Mesendoderm (in vitro differentiated cells): ENCODE measurements around the gene AS3MT.

ENCODE experiments used
- DNase-seq: peaks from one replicate; pipeline ENCODE4 v3.0.0; 2013
- H2AK5ac ChIP-seq: 2 replicates; pipeline ENCODE4 v1.6.1; 2013; ENCODE audit warnings: low read length, inconsistent platforms
- H2BK120ac ChIP-seq: 2 replicates; pipeline ENCODE4 v1.6.1; 2013; ENCODE audit warnings: low read depth, mild to moderate bottlenecking, low read length, moderate library complexity, mixed read lengths
- H2BK15ac ChIP-seq: replicated peaks from 2 replicates; pipeline ENCODE4 v1.6.1; 2013; ENCODE audit warnings: low read depth, mild to moderate bottlenecking, moderate library complexity
- H2BK5ac ChIP-seq: 2 replicates; pipeline ENCODE4 v1.6.1; 2013; ENCODE audit warnings: low read length, inconsistent platforms
- H3K18ac ChIP-seq: 2 replicates; pipeline ENCODE4 v1.6.1; 2013; ENCODE audit warnings: mild to moderate bottlenecking, low read length, mixed read lengths
- H3K23ac ChIP-seq: one replicate; pipeline ENCODE4 v1.6.1; 2013; ENCODE audit warnings: low read length
- H3K27ac ChIP-seq: 2 replicates; pipeline ENCODE4 v1.5.1; 2013; ENCODE audit warnings: low read depth, mild to moderate bottlenecking, inconsistent platforms, low read length, moderate library complexity
- H3K27me3 ChIP-seq: 2 replicates; pipeline ENCODE4 v1.6.1; 2013; ENCODE audit warnings: low read length, control low read depth, mild to moderate bottlenecking, inconsistent platforms; ENCODE audit not compliant: insufficient read depth, poor library complexity
- H3K36me3 ChIP-seq: 2 replicates; pipeline ENCODE4 v1.6.1; 2013; ENCODE audit warnings: low read length, inconsistent platforms; ENCODE audit not compliant: control insufficient read depth, insufficient read depth
- H3K4ac ChIP-seq: one replicate; pipeline ENCODE4 v1.6.1; 2013; ENCODE audit warnings: low read depth, mild to moderate bottlenecking, low read length, moderate library complexity
- H3K4me1 ChIP-seq: 2 replicates; pipeline ENCODE4 v1.6.1; 2013; ENCODE audit warnings: low read depth, low read length, inconsistent platforms; ENCODE audit not compliant: control insufficient read depth
- H3K4me2 ChIP-seq: 2 replicates; pipeline ENCODE4 v1.6.1; 2013; ENCODE audit warnings: low read length
- H3K4me3 ChIP-seq: 2 replicates; pipeline ENCODE4 v1.5.1; 2013; ENCODE audit warnings: mild to moderate bottlenecking, low read length
- H3K56ac ChIP-seq: one replicate; pipeline ENCODE4 v1.6.1; 2013; ENCODE audit warnings: low read length
- H3K79me1 ChIP-seq: 2 replicates; pipeline ENCODE4 v1.6.1; 2013; ENCODE audit warnings: low read length, inconsistent platforms
- H3K79me2 ChIP-seq: 2 replicates; pipeline ENCODE4 v1.6.1; 2013; ENCODE audit warnings: mild to moderate bottlenecking, low read length; ENCODE audit not compliant: control insufficient read depth, insufficient read depth
- H3K9ac ChIP-seq: 2 replicates; pipeline ENCODE4 v1.6.1; 2013; ENCODE audit warnings: low read length, inconsistent platforms
- H4K5ac ChIP-seq: one replicate; pipeline ENCODE4 v1.6.1; 2013; ENCODE audit warnings: low read length
- H4K8ac ChIP-seq: one replicate; pipeline ENCODE4 v1.6.1; 2013; ENCODE audit warnings: low read depth, mild to moderate bottlenecking, control low read depth, low read length, moderate library complexity
- WGBS: extraction: QIAGEN DNeasy Blood & Tissue Kit; methylation state at CpG from one replicate; pipeline ENCODE4 v1.1.7; 2013; ENCODE audit warnings: low lambda C conversion rate, missing lambda C conversion rate; ENCODE audit not compliant: insufficient coverage; ENCODE audit errors: extremely low coverage; 5-methylcytosine and 5-hydroxymethylcytosine counted together

The AS3MT gene

DNA sequence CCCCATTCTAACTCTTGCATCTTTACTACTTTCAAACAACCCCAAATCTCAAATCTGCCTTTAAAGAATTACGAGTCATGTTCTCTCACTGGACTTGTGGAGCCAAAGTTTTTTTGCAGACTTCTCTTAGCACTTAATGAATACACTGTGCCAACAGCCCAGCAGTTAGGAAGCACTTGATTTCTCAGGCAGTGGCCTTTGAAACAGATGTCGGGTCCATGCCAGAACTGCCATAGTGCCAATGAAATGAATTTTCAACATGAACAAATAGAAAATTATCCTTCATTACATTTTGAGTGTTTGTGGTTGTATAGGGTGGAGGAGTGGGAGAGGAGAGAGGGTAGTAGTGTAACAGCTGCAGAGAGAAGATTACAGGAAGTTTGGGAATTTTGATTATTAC lies 9.4 kb upstream of the AS3MT start:
- Histone ChIP-seq H2BK15ac (no peak overlapping the region), H3K23ac (no peak overlapping the region), H3K18ac (no peak overlapping the region), H3K27ac (no peak overlapping the region), H3K36me3 (no peaks in the 10 kb centered on the region), H2BK5ac (no peak overlapping the region), H3K56ac (no peak overlapping the region), H3K4me2 (no peak overlapping the region), H3K4me1 (no peaks in the 10 kb centered on the region), H3K4me3 (no peak overlapping the region), H4K5ac (no peak overlapping the region), H2BK120ac (no peak overlapping the region), H4K8ac (no peak overlapping the region), H3K27me3 (no peaks in the 10 kb centered on the region), H3K79me2 (no peaks in the 10 kb centered on the region), H3K79me1 (no peaks in the 10 kb centered on the region), H3K9ac (no peak overlapping the region), H3K4ac (no peak overlapping the region), H2AK5ac (no peak overlapping the region)
- no peak for DNase-seq
- no CpG with 5 or more reads among the region's 2 CpGs for WGBS

DNA sequence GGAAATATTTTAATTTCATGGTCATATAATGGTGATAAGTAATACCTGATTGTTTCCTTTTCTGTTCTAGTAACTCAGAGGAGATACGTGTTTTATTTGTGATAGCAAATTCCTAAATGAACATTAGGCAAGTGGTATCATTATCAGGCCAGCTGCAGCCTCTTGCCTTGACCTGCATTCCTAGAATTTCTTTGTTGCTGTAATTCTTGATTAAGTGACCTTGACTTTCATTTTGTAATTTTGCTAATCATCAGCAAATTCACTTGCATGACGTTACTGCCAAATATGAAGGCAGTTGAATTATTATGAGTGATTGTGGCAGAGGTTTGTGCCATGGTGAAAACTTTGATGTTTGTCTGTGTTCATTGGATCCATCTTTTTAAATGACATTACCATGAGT lies 5.6 kb upstream of the AS3MT start:
- DNase-seq, result no peak
- Histone ChIP-seq H3K27me3 (no peaks in the 10 kb centered on the region), H3K4ac (no peak overlapping the region), H3K9ac (no peak overlapping the region), H3K4me2 (no peak overlapping the region), H2BK15ac (no peak overlapping the region), H4K8ac (no peak overlapping the region), H3K4me3 (no peak overlapping the region), H3K23ac (no peak overlapping the region), H2BK5ac (no peak overlapping the region), H4K5ac (no peak overlapping the region), H3K79me1 (no peaks in the 10 kb centered on the region), H3K79me2 (no peaks in the 10 kb centered on the region), H3K18ac (no peak overlapping the region), H3K36me3 (no peaks in the 10 kb centered on the region), H2BK120ac (no peak overlapping the region), H2AK5ac (no peak overlapping the region), H3K4me1 (no peaks in the 10 kb centered on the region), H3K27ac (no peak overlapping the region), H3K56ac (no peak overlapping the region)
- no CpG with 5 or more reads among the region's 2 CpGs for whole genome bisulfite sequencing

- Histone ChIP-seq H3K79me2 (no peaks in the 10 kb centered on the region), H3K4me3 (no peak overlapping the region), H3K9ac (no peak overlapping the region), H3K18ac (no peak overlapping the region), H3K27ac (no peak overlapping the region), H2AK5ac (no peak overlapping the region), H3K27me3 (no peaks in the 10 kb centered on the region), H3K23ac (no peak overlapping the region), H2BK120ac (no peak overlapping the region), H4K8ac (no peak overlapping the region), H4K5ac (no peak overlapping the region), H3K4ac (no peak overlapping the region), H2BK5ac (no peak overlapping the region), H2BK15ac (no peak overlapping the region), H3K56ac (no peak overlapping the region), H3K79me1 (no peaks in the 10 kb centered on the region), H3K36me3 (no peaks in the 10 kb centered on the region), H3K4me2 (no peak overlapping the region), H3K4me1 (no peaks in the 10 kb centered on the region)
- DNase-seq, result no peak
- WGBS, result 100% methylated on average over 1 of the region's 3 CpGs
These were observed 3.6 kb upstream of the AS3MT start for GRCh38 chr10:102865620-102866019.

DNA sequence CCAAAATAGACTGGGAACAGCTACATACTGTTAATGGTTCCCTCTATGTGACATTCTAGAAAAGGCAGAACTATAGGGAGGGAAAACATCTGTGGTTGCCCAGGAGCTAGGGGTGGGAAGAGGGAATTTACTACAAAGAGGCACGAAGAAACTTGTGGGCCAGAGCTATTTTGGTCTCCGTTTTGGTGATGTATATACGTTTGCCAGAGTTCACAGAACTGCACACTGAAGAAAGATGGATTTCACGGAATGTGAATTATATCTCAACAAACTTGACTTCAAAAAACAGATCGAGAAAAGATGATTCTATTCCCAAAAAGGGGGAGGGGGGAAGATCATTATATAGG lies 386 bp upstream of the AS3MT start:
- Histone ChIP-seq H3K4me1 (no peaks in the 10 kb centered on the region), H3K79me2 (no peaks in the 10 kb centered on the region), H3K9ac (peak overlapping the region; percentile 47), H2BK5ac (no peak overlapping the region), H3K18ac (no peak overlapping the region), H2BK15ac (no peak overlapping the region), H4K8ac (no peak overlapping the region), H4K5ac (no peak overlapping the region), H3K56ac (peak overlapping the region; percentile 58), H3K4ac (no peak overlapping the region), H3K4me3 (peak overlapping the region; percentile 11), H3K27ac (no peak overlapping the region), H3K79me1 (no peaks in the 10 kb centered on the region), H3K27me3 (no peaks in the 10 kb centered on the region), H3K4me2 (peak overlapping the region; percentile 4), H2AK5ac (no peak overlapping the region), H2BK120ac (no peak overlapping the region), H3K36me3 (no peaks in the 10 kb centered on the region), H3K23ac (no peak overlapping the region)
- WGBS, result no CpG with 5 or more reads among the region's 5 CpGs
- DNase-seq, result peak; percentile 11

DNA sequence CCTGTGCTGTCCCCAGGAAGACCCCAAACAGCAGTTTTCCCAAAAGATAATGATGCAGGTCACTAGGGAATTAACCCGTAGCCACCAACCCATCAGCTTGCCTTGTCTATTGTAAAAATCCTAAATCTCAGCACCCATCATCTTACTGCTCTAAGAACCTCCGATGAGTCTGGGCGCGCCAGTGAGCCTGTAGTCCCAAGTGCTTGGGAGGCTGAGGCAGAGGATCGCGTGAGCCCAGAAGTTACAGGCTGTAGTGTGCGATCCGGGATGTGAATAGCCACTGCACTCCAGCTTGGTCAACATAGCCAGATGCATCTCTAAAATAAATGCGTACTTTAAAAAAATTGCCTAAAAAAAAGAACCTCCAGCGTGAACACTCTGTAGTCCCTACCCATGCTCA lies 951 bp downstream of the AS3MT start:
- Histone ChIP-seq H3K27ac (no peak overlapping the region), H2BK5ac (no peak overlapping the region), H3K23ac (no peak overlapping the region), H3K56ac (peak overlapping the region; percentile 83), H2BK120ac (no peak overlapping the region), H3K36me3 (no peaks in the 10 kb centered on the region), H4K8ac (no peak overlapping the region), H3K79me1 (no peaks in the 10 kb centered on the region), H2AK5ac (no peak overlapping the region), H3K4me2 (peak overlapping the region; percentile 19), H4K5ac (no peak overlapping the region), H3K4me3 (no peak overlapping the region), H3K79me2 (no peaks in the 10 kb centered on the region), H3K27me3 (no peaks in the 10 kb centered on the region), H3K18ac (no peak overlapping the region), H3K4me1 (no peaks in the 10 kb centered on the region), H2BK15ac (no peak overlapping the region), H3K9ac (peak overlapping the region; percentile 56), H3K4ac (no peak overlapping the region)
- WGBS, result no CpG with 5 or more reads among the region's 10 CpGs
- DNase-seq, result no peak

GRCh38 chr10:102872163-102872562 lies 2.9 kb downstream of the AS3MT start:
- H3K56ac ChIP-seq, result no peak overlapping the region
- no peak overlapping the region for H3K4me3 ChIP-seq
- H4K8ac ChIP-seq, result no peak overlapping the region
- WGBS, result 100% methylated on average over 1 of the region's 4 CpGs
- no peaks in the 10 kb centered on the region for H3K36me3 ChIP-seq
- H2AK5ac ChIP-seq, result no peak overlapping the region
- DNase-seq, result no peak
- H3K27ac ChIP-seq, result no peak overlapping the region
- H3K9ac ChIP-seq, result no peak overlapping the region
- no peak overlapping the region for H3K18ac ChIP-seq
- H2BK15ac ChIP-seq, result no peak overlapping the region
- no peak overlapping the region for H3K23ac ChIP-seq
- H3K79me2 ChIP-seq, result no peaks in the 10 kb centered on the region
- H3K27me3 ChIP-seq, result no peaks in the 10 kb centered on the region
- no peak overlapping the region for H2BK5ac ChIP-seq
- no peak overlapping the region for H2BK120ac ChIP-seq
- no peaks in the 10 kb centered on the region for H3K4me1 ChIP-seq
- no peak overlapping the region for H3K4me2 ChIP-seq
- H4K5ac ChIP-seq, result no peak overlapping the region
- H3K4ac ChIP-seq, result no peak overlapping the region
- no peaks in the 10 kb centered on the region for H3K79me1 ChIP-seq
